Trophoblast cell (in vitro differentiated cells and primary cell): ENCODE data around the gene CPM.

ENCODE experiments used
- DNase-seq, 2 donors: peaks; one replicate each; pipeline ENCODE4 v3.0.0-alpha.2; 2016
- H2AFZ ChIP-seq: 2 replicates; pipeline ENCODE4 v1.6.1; 2013; ENCODE audit warnings: low read length, moderate library complexity, mild to moderate bottlenecking; ENCODE audit not compliant: insufficient read depth, poor library complexity
- H2AK5ac ChIP-seq: 2 replicates; pipeline ENCODE4 v1.6.1; 2013; ENCODE audit warnings: mild to moderate bottlenecking, low read length
- H2BK120ac ChIP-seq: 2 replicates; pipeline ENCODE4 v1.6.1; 2013; ENCODE audit warnings: low read length, mild to moderate bottlenecking, moderate library complexity; ENCODE audit not compliant: insufficient read depth, poor library complexity
- H2BK12ac ChIP-seq: 2 replicates; pipeline ENCODE4 v1.6.1; 2013; ENCODE audit warnings: mild to moderate bottlenecking, low read length, moderate library complexity
- H2BK5ac ChIP-seq: 2 replicates; pipeline ENCODE4 v1.6.1; 2013; ENCODE audit warnings: low read length, low read depth, moderate library complexity, mild to moderate bottlenecking; ENCODE audit not compliant: poor library complexity
- H3K14ac ChIP-seq: 2 replicates; pipeline ENCODE4 v1.6.1; 2013; ENCODE audit warnings: mild to moderate bottlenecking, low read length
- H3K18ac ChIP-seq: 2 replicates; pipeline ENCODE4 v1.6.1; 2013; ENCODE audit warnings: mild to moderate bottlenecking, low read length
- H3K23ac ChIP-seq: 2 replicates; pipeline ENCODE4 v1.6.1; 2013; ENCODE audit warnings: low read length
- H3K27ac ChIP-seq: 2 replicates; pipeline ENCODE4 v1.5.1; 2013; ENCODE audit warnings: low read depth, mild to moderate bottlenecking, inconsistent platforms, low read length, moderate library complexity
- H3K27me3 ChIP-seq: 2 replicates; pipeline ENCODE4 v1.6.1; 2013; ENCODE audit warnings: inconsistent platforms, mild to moderate bottlenecking, low read length, moderate library complexity; ENCODE audit not compliant: insufficient read depth
- H3K36me3 ChIP-seq, 2 experiments: 1 replicate in 1 of 2; 2 replicates in 1 of 2; pipeline ENCODE4 v1.6.1; 2013; ENCODE audit warnings: low read length in 2 of 2, mild to moderate bottlenecking in 2 of 2, moderate library complexity in 1 of 2; ENCODE audit not compliant: insufficient read depth in 2 of 2, control insufficient read depth in 1 of 2
- H3K4ac ChIP-seq: 2 replicates; pipeline ENCODE4 v1.6.1; 2013; ENCODE audit warnings: low read depth, mild to moderate bottlenecking, low read length, moderate library complexity
- H3K4me1 ChIP-seq, 2 experiments: 1 replicate in 1 of 2; 2 replicates in 1 of 2; pipeline ENCODE4 v1.6.1; 2013; ENCODE audit warnings: low read length in 2 of 2, mild to moderate bottlenecking in 2 of 2, moderate library complexity in 1 of 2; ENCODE audit not compliant: insufficient read depth in 2 of 2, control insufficient read depth in 1 of 2
- H3K4me2 ChIP-seq: 2 replicates; pipeline ENCODE4 v1.6.1; 2013; ENCODE audit warnings: inconsistent platforms, mild to moderate bottlenecking, low read length, moderate library complexity
- H3K4me3 ChIP-seq: 2 replicates; pipeline ENCODE4 v1.5.1; 2013; ENCODE audit warnings: mild to moderate bottlenecking, low read depth, low read length, inconsistent platforms
- H3K79me1 ChIP-seq: one replicate; pipeline ENCODE4 v1.6.1; 2013; ENCODE audit warnings: low read length
- H3K79me2 ChIP-seq: 2 replicates; pipeline ENCODE4 v1.6.1; 2013; ENCODE audit warnings: low read length, mild to moderate bottlenecking; ENCODE audit not compliant: control insufficient read depth, insufficient read depth, poor library complexity
- H3K9ac ChIP-seq: 2 replicates; pipeline ENCODE4 v1.6.1; 2013; ENCODE audit warnings: mild to moderate bottlenecking, low read length
- H3K9me3 ChIP-seq: 2 replicates; pipeline ENCODE4 v1.6.1; 2013; ENCODE audit warnings: low read depth, mild to moderate bottlenecking, control low read depth, inconsistent platforms, low read length; ENCODE audit not compliant: insufficient read depth
- H4K12ac ChIP-seq: 2 replicates; pipeline ENCODE4 v1.6.1; 2013; ENCODE audit warnings: low read depth, mild to moderate bottlenecking, low read length, moderate library complexity
- H4K8ac ChIP-seq: 2 replicates; pipeline ENCODE4 v1.6.1; 2013; ENCODE audit warnings: low read depth, mild to moderate bottlenecking, low read length, moderate library complexity
- H4K91ac ChIP-seq: one replicate; pipeline ENCODE4 v1.6.1; 2013; ENCODE audit warnings: low read depth, mild to moderate bottlenecking, low read length, moderate library complexity
- WGBS: extraction: QIAGEN DNeasy Blood & Tissue Kit; methylation state at CpG from one replicate; pipeline ENCODE4 v1.1.7; 2013; ENCODE audit warnings: missing lambda C conversion rate; ENCODE audit not compliant: insufficient read length, insufficient coverage; ENCODE audit errors: extremely low coverage; 5-methylcytosine and 5-hydroxymethylcytosine counted together

CPM gene

GRCh38 chr12:68853396-68854077 lies 79.4 kb downstream of the CPM start:
- H3K79me1 ChIP-seq = no peaks in the 10 kb centered on the region
- WGBS = 100% methylated on average over 1 of the region's 3 CpGs
- H2AFZ ChIP-seq = no peak overlapping the region
- H3K79me2 ChIP-seq = no peaks in the 10 kb centered on the region
- H3K18ac ChIP-seq = no peak overlapping the region
- no peak overlapping the region for H3K4me2 ChIP-seq
- no peaks in the 10 kb centered on the region for H3K4me1 ChIP-seq
- no peak overlapping the region for H3K23ac ChIP-seq
- no peaks in the 10 kb centered on the region for H3K9me3 ChIP-seq
- H3K4me3 ChIP-seq = no peak overlapping the region
- H3K4ac ChIP-seq = no peak overlapping the region
- no peak overlapping the region for H2AK5ac ChIP-seq
- H2BK5ac ChIP-seq = no peak overlapping the region
- no peak for DNase-seq
- H4K8ac ChIP-seq = no peak overlapping the region
- H3K27ac ChIP-seq = no peak overlapping the region
- H3K36me3 ChIP-seq = no peaks in the 10 kb centered on the region
- no peak overlapping the region for H4K91ac ChIP-seq
- H2BK12ac ChIP-seq = no peak overlapping the region
- H4K12ac ChIP-seq = no peak overlapping the region
- no peaks in the 10 kb centered on the region for H3K27me3 ChIP-seq
- no peak overlapping the region for H2BK120ac ChIP-seq
- H3K9ac ChIP-seq = no peak overlapping the region
- H3K14ac ChIP-seq = no peak overlapping the region

GRCh38 chr12:68851592-68852306 lies 81.2 kb downstream of the CPM start:
- H4K8ac ChIP-seq = no peak overlapping the region
- H3K79me2 ChIP-seq = no peaks in the 10 kb centered on the region
- no peak overlapping the region for H3K4ac ChIP-seq
- no peak overlapping the region for H3K4me2 ChIP-seq
- H2BK12ac ChIP-seq = no peak overlapping the region
- no peaks in the 10 kb centered on the region for H3K36me3 ChIP-seq
- no peaks in the 10 kb centered on the region for H3K27me3 ChIP-seq
- no peak overlapping the region for H3K14ac ChIP-seq
- no peaks in the 10 kb centered on the region for H3K4me1 ChIP-seq
- no peak for DNase-seq
- no peak overlapping the region for H3K18ac ChIP-seq
- H3K23ac ChIP-seq = no peak overlapping the region
- H3K4me3 ChIP-seq = no peak overlapping the region
- H4K91ac ChIP-seq = no peak overlapping the region
- H4K12ac ChIP-seq = no peak overlapping the region
- WGBS = no CpG with 5 or more reads among the region's 2 CpGs
- H2AFZ ChIP-seq = no peak overlapping the region
- H2BK5ac ChIP-seq = no peak overlapping the region
- no peak overlapping the region for H2AK5ac ChIP-seq
- H3K27ac ChIP-seq = no peak overlapping the region
- no peak overlapping the region for H3K9ac ChIP-seq
- no peaks in the 10 kb centered on the region for H3K9me3 ChIP-seq
- no peak overlapping the region for H2BK120ac ChIP-seq
- no peaks in the 10 kb centered on the region for H3K79me1 ChIP-seq

- Histone ChIP-seq H3K4me3 (no peak overlapping the region), H3K9me3 (no peaks in the 10 kb centered on the region), H3K27ac (no peak overlapping the region), H3K18ac (no peak overlapping the region), H4K91ac (no peak overlapping the region), H3K23ac (no peak overlapping the region), H3K9ac (no peak overlapping the region), H2BK5ac (no peak overlapping the region), H2AFZ (no peak overlapping the region), H4K8ac (no peak overlapping the region), H2AK5ac (no peak overlapping the region), H3K14ac (no peak overlapping the region), H2BK12ac (no peak overlapping the region), H3K36me3 (no peaks in the 10 kb centered on the region), H3K4me1 (no peaks in the 10 kb centered on the region), H4K12ac (no peak overlapping the region), H3K79me1 (no peaks in the 10 kb centered on the region), H2BK120ac (no peak overlapping the region), H3K27me3 (no peaks in the 10 kb centered on the region), H3K4me2 (no peak overlapping the region), H3K4ac (no peak overlapping the region), H3K79me2 (no peaks in the 10 kb centered on the region)
- no peak for DNase-seq
- WGBS = no CpG with 5 or more reads among the region's 4 CpGs
Measured at GRCh38 chr12:68850390-68850789, 82.6 kb downstream of the CPM start.

GRCh38 chr12:68846811-68847210 lies 86.2 kb downstream of the CPM start:
- Histone ChIP-seq H3K9ac (no peak overlapping the region), H2AK5ac (no peak overlapping the region), H2BK120ac (no peak overlapping the region), H3K4ac (no peak overlapping the region), H3K14ac (no peak overlapping the region), H3K4me2 (no peak overlapping the region), H4K91ac (no peak overlapping the region), H3K36me3 (peaks cover 4 to 5% of the 10 kb centered on the region in 2 experiments), H3K18ac (no peak overlapping the region), H3K4me3 (no peak overlapping the region), H3K4me1 (no peaks in the 10 kb centered on the region), H3K27me3 (no peaks in the 10 kb centered on the region), H3K27ac (no peak overlapping the region), H2BK12ac (no peak overlapping the region), H3K79me2 (no peaks in the 10 kb centered on the region), H4K12ac (no peak overlapping the region), H2BK5ac (no peak overlapping the region), H2AFZ (no peak overlapping the region), H3K9me3 (no peaks in the 10 kb centered on the region), H3K79me1 (no peaks in the 10 kb centered on the region), H3K23ac (no peak overlapping the region), H4K8ac (no peak overlapping the region)
- no peak for DNase-seq
- no CpG with 5 or more reads among the region's 3 CpGs for WGBS
